NCI-H2196 treated with DMSO at 0.1 percent for 48 hours (cell line): Measurements from ENCODE around the gene OR52A1.

Source experiments
- DNase-seq: peaks from one replicate; lab custom pipeline; 2025; ENCODE audit not compliant: unreplicated experiment; lab: John Stamatoyannopoulos, UW

OR52A1 gene

GRCh38 chr11:5136261-5136660 is 18.3 kb downstream of the OR52A1 start:
- no peak for DNase-seq

- no peak for DNase-seq
Measured at GRCh38 chr11:5131584-5132335, 22.8 kb downstream of the OR52A1 start.

- no peak for DNase-seq
Measured at GRCh38 chr11:5129457-5129877, 25.1 kb downstream of the OR52A1 start.

- no peak for DNase-seq
Measured at GRCh38 chr11:5124891-5125620, 29.5 kb downstream of the OR52A1 start.

GRCh38 chr11:5123802-5124521 is 30.6 kb downstream of the OR52A1 start:
- peak; percentile 22 for DNase-seq

- no peak for DNase-seq
Measured at GRCh38 chr11:5118893-5119292, 35.7 kb downstream of the OR52A1 start.

- DNase-seq = no peak
Measured at GRCh38 chr11:5117588-5117987, 37.0 kb downstream of the OR52A1 start.

GRCh38 chr11:5115339-5115738 is 39.2 kb downstream of the OR52A1 start:
- DNase-seq = no peak

- DNase-seq = no peak
Measured at GRCh38 chr11:5107285-5107684, 47.3 kb downstream of the OR52A1 start.

GRCh38 chr11:5103066-5103465 is 51.5 kb downstream of the OR52A1 start:
- DNase-seq = no peak

- no peak for DNase-seq
Measured at GRCh38 chr11:5102246-5102645, 52.3 kb downstream of the OR52A1 start.

- no peak for DNase-seq
Measured at GRCh38 chr11:5096011-5096410, 58.5 kb downstream of the OR52A1 start.
